Trophoblast cell (in vitro differentiated cells and primary cell): Measurements from ENCODE around the gene OR7G1.
A peak's percentile ranks its signal among the peaks of the same experiment; 100 is the strongest.

Experiments used
- DNase-seq, 2 donors: peaks; one replicate each; pipeline ENCODE4 v3.0.0-alpha.2; 2016
- H2AFZ ChIP-seq: 2 replicates; pipeline ENCODE4 v1.6.1; 2013; ENCODE audit warnings: low read length, moderate library complexity, mild to moderate bottlenecking; ENCODE audit not compliant: insufficient read depth, poor library complexity
- H2AK5ac ChIP-seq: 2 replicates; pipeline ENCODE4 v1.6.1; 2013; ENCODE audit warnings: mild to moderate bottlenecking, low read length
- H2BK120ac ChIP-seq: 2 replicates; pipeline ENCODE4 v1.6.1; 2013; ENCODE audit warnings: low read length, mild to moderate bottlenecking, moderate library complexity; ENCODE audit not compliant: insufficient read depth, poor library complexity
- H2BK12ac ChIP-seq: 2 replicates; pipeline ENCODE4 v1.6.1; 2013; ENCODE audit warnings: mild to moderate bottlenecking, low read length, moderate library complexity
- H2BK5ac ChIP-seq: 2 replicates; pipeline ENCODE4 v1.6.1; 2013; ENCODE audit warnings: low read length, low read depth, moderate library complexity, mild to moderate bottlenecking; ENCODE audit not compliant: poor library complexity
- H3K14ac ChIP-seq: 2 replicates; pipeline ENCODE4 v1.6.1; 2013; ENCODE audit warnings: mild to moderate bottlenecking, low read length
- H3K18ac ChIP-seq: 2 replicates; pipeline ENCODE4 v1.6.1; 2013; ENCODE audit warnings: mild to moderate bottlenecking, low read length
- H3K23ac ChIP-seq: 2 replicates; pipeline ENCODE4 v1.6.1; 2013; ENCODE audit warnings: low read length
- H3K27ac ChIP-seq: 2 replicates; pipeline ENCODE4 v1.5.1; 2013; ENCODE audit warnings: low read depth, mild to moderate bottlenecking, inconsistent platforms, low read length, moderate library complexity
- H3K27me3 ChIP-seq: 2 replicates; pipeline ENCODE4 v1.6.1; 2013; ENCODE audit warnings: inconsistent platforms, mild to moderate bottlenecking, low read length, moderate library complexity; ENCODE audit not compliant: insufficient read depth
- H3K36me3 ChIP-seq, 2 experiments: 1 replicate in 1 of 2; 2 replicates in 1 of 2; pipeline ENCODE4 v1.6.1; 2013; ENCODE audit warnings: low read length in 2 of 2, mild to moderate bottlenecking in 2 of 2, moderate library complexity in 1 of 2; ENCODE audit not compliant: insufficient read depth in 2 of 2, control insufficient read depth in 1 of 2
- H3K4ac ChIP-seq: 2 replicates; pipeline ENCODE4 v1.6.1; 2013; ENCODE audit warnings: low read depth, mild to moderate bottlenecking, low read length, moderate library complexity
- H3K4me1 ChIP-seq, 2 experiments: 1 replicate in 1 of 2; 2 replicates in 1 of 2; pipeline ENCODE4 v1.6.1; 2013; ENCODE audit warnings: low read length in 2 of 2, mild to moderate bottlenecking in 2 of 2, moderate library complexity in 1 of 2; ENCODE audit not compliant: insufficient read depth in 2 of 2, control insufficient read depth in 1 of 2
- H3K4me2 ChIP-seq: 2 replicates; pipeline ENCODE4 v1.6.1; 2013; ENCODE audit warnings: inconsistent platforms, mild to moderate bottlenecking, low read length, moderate library complexity
- H3K4me3 ChIP-seq: 2 replicates; pipeline ENCODE4 v1.5.1; 2013; ENCODE audit warnings: mild to moderate bottlenecking, low read depth, low read length, inconsistent platforms
- H3K79me1 ChIP-seq: one replicate; pipeline ENCODE4 v1.6.1; 2013; ENCODE audit warnings: low read length
- H3K79me2 ChIP-seq: 2 replicates; pipeline ENCODE4 v1.6.1; 2013; ENCODE audit warnings: low read length, mild to moderate bottlenecking; ENCODE audit not compliant: control insufficient read depth, insufficient read depth, poor library complexity
- H3K9ac ChIP-seq: 2 replicates; pipeline ENCODE4 v1.6.1; 2013; ENCODE audit warnings: mild to moderate bottlenecking, low read length
- H3K9me3 ChIP-seq: 2 replicates; pipeline ENCODE4 v1.6.1; 2013; ENCODE audit warnings: low read depth, mild to moderate bottlenecking, control low read depth, inconsistent platforms, low read length; ENCODE audit not compliant: insufficient read depth
- H4K12ac ChIP-seq: 2 replicates; pipeline ENCODE4 v1.6.1; 2013; ENCODE audit warnings: low read depth, mild to moderate bottlenecking, low read length, moderate library complexity
- H4K8ac ChIP-seq: 2 replicates; pipeline ENCODE4 v1.6.1; 2013; ENCODE audit warnings: low read depth, mild to moderate bottlenecking, low read length, moderate library complexity
- H4K91ac ChIP-seq: one replicate; pipeline ENCODE4 v1.6.1; 2013; ENCODE audit warnings: low read depth, mild to moderate bottlenecking, low read length, moderate library complexity
- WGBS: extraction: QIAGEN DNeasy Blood & Tissue Kit; methylation state at CpG from one replicate; pipeline ENCODE4 v1.1.7; 2013; ENCODE audit warnings: missing lambda C conversion rate; ENCODE audit not compliant: insufficient read length, insufficient coverage; ENCODE audit errors: extremely low coverage; 5-methylcytosine and 5-hydroxymethylcytosine counted together

Gene OR7G1

DNA sequence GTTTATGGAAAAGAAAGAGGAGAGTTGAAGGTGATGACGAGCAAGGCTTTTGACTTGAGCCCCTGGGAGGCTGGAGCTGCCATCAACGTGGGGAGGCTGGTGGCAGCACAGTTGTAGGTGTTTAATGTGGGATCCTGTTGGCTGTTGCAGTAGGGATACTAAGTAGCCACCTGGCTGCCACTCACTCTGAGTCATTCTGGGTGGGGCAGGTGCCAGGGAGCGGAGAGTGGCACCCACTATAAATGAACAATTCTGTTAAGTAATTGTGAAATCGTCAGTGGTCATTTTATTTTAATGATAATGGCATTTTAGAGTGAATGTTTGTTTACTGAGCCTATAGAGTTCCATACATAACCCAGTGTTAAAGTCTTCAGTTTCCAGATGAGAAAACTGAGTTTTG lies 34.4 kb upstream of the OR7G1 start:
- Histone ChIP-seq H3K79me1 (no peaks in the 10 kb centered on the region), H3K4me3 (no peak overlapping the region), H3K9me3 (peaks cover 9% of the 10 kb centered on the region), H3K14ac (no peak overlapping the region), H2BK12ac (no peak overlapping the region), H2AK5ac (no peak overlapping the region), H4K91ac (no peak overlapping the region), H3K36me3 (peaks cover 15 to 17% of the 10 kb centered on the region in 2 experiments), H3K4me2 (no peak overlapping the region), H2AFZ (no peak overlapping the region), H4K8ac (no peak overlapping the region), H3K18ac (no peak overlapping the region), H2BK120ac (no peak overlapping the region), H3K79me2 (peaks cover 9% of the 10 kb centered on the region), H3K9ac (no peak overlapping the region), H4K12ac (no peak overlapping the region), H3K23ac (no peak overlapping the region), H2BK5ac (no peak overlapping the region), H3K4me1 (no peaks in the 10 kb centered on the region), H3K27ac (no peak overlapping the region), H3K27me3 (no peaks in the 10 kb centered on the region), H3K4ac (peak overlapping the region; percentile 81)
- WGBS, result no CpG with 5 or more reads among the region's 4 CpGs
- no peak for DNase-seq

DNA sequence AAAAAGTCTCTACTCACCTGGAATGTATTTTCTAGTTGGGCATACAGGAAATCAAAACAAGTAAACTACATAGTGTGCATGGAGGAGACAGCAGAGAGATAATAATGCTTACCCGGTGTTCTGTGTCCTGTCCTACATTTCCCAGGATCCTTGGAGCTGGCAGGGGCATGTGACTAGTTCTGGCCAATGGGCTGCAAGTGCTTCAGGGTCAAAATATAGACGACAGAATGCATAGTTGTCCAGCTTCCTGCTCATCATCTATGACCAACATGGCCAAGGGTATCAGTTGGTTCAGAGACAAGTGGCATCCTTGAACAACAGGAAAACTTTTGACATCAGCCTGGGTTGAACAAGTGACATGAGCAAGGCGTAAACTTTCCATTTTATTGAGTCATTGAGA lies 33.1 kb upstream of the OR7G1 start:
- Histone ChIP-seq H3K4me1 (no peaks in the 10 kb centered on the region), H3K4me3 (no peak overlapping the region), H3K23ac (no peak overlapping the region), H2AK5ac (no peak overlapping the region), H3K27ac (no peak overlapping the region), H3K14ac (no peak overlapping the region), H3K27me3 (no peaks in the 10 kb centered on the region), H3K9ac (no peak overlapping the region), H3K79me2 (peaks cover 8% of the 10 kb centered on the region), H4K91ac (no peak overlapping the region), H4K12ac (no peak overlapping the region), H2AFZ (no peak overlapping the region), H2BK12ac (no peak overlapping the region), H3K4ac (peak overlapping the region; percentile 76), H3K36me3 (peaks cover 15 to 17% of the 10 kb centered on the region in 2 experiments), H3K4me2 (no peak overlapping the region), H2BK120ac (no peak overlapping the region), H2BK5ac (no peak overlapping the region), H3K18ac (no peak overlapping the region), H4K8ac (no peak overlapping the region), H3K9me3 (peaks cover 8% of the 10 kb centered on the region), H3K79me1 (no peaks in the 10 kb centered on the region)
- no peak for DNase-seq
- WGBS, result no CpG with 5 or more reads among the region's 3 CpGs

DNA sequence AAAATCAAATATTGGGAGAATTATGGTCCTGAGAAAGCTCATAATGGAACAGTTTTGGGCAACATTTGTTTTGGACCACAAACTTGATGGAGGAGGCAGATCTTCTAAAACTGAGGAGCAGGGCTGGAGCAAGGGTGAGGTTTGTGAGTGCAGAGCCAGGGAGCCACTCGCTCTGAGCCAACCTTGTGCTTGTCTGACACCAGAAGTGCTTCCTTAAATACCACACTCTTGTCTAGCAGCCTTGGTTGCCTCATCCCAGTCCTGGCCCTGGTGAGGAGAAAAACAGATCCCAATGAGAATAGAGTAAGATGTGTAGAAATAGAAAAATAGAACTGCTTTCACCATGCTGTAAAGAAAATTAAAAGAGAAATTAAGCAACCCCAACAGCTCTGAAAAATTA lies 31.3 kb upstream of the OR7G1 start:
- no peaks in the 10 kb centered on the region for H3K79me1 ChIP-seq
- H2BK5ac ChIP-seq, result no peak overlapping the region
- H3K4me1 ChIP-seq, result no peaks in the 10 kb centered on the region
- no peak overlapping the region for H3K9ac ChIP-seq
- peak overlapping the region; percentile 53 for H3K4ac ChIP-seq
- no peak overlapping the region for H3K18ac ChIP-seq
- H3K27ac ChIP-seq, result no peak overlapping the region
- H2BK12ac ChIP-seq, result no peak overlapping the region
- DNase-seq, result no peak
- no peak overlapping the region for H3K4me2 ChIP-seq
- H2AFZ ChIP-seq, result no peak overlapping the region
- no peaks in the 10 kb centered on the region for H3K27me3 ChIP-seq
- H2BK120ac ChIP-seq, result no peak overlapping the region
- H3K14ac ChIP-seq, result no peak overlapping the region
- H3K36me3 ChIP-seq, result peaks cover 7 to 10% of the 10 kb centered on the region in 2 experiments
- H3K4me3 ChIP-seq, result no peak overlapping the region
- H2AK5ac ChIP-seq, result no peak overlapping the region
- H3K9me3 ChIP-seq, result peaks cover 4% of the 10 kb centered on the region
- H4K8ac ChIP-seq, result no peak overlapping the region
- no CpG with 5 or more reads among the region's 1 CpG for WGBS
- H3K79me2 ChIP-seq, result peaks cover 7% of the 10 kb centered on the region
- H4K12ac ChIP-seq, result no peak overlapping the region
- no peak overlapping the region for H3K23ac ChIP-seq
- H4K91ac ChIP-seq, result no peak overlapping the region

DNA sequence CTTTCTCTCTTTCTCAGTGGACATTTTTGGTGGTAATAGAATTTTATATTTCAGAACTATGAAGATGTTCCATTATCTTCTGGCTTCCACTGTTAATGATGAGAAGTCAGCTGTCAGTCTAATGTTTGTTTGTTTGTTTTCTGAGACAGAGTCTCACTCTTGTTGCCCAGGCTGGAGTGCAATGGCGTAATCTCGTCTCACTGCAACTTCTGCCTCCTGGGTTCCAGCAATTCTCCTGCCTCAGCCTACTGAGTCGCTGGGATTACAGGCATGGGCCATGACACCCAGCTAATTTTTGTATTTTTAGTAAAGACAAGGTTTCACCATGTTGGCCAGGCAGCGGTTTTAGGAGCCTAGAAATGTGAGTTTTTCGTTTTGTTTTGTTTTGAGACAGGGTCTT lies 29.4 kb upstream of the OR7G1 start:
- H2BK12ac ChIP-seq, result no peak overlapping the region
- H3K9ac ChIP-seq, result no peak overlapping the region
- no peak overlapping the region for H2BK120ac ChIP-seq
- no peak overlapping the region for H4K12ac ChIP-seq
- no peak for DNase-seq
- no peak overlapping the region for H3K27ac ChIP-seq
- H3K4me2 ChIP-seq, result no peak overlapping the region
- H3K9me3 ChIP-seq, result peaks cover 4% of the 10 kb centered on the region
- H3K27me3 ChIP-seq, result no peaks in the 10 kb centered on the region
- WGBS, result no CpG with 5 or more reads among the region's 5 CpGs
- H2AFZ ChIP-seq, result no peak overlapping the region
- H3K4ac ChIP-seq, result peak overlapping the region; percentile 19
- peaks cover 8 to 10% of the 10 kb centered on the region in 2 experiments for H3K36me3 ChIP-seq
- no peaks in the 10 kb centered on the region for H3K4me1 ChIP-seq
- H2BK5ac ChIP-seq, result no peak overlapping the region
- no peak overlapping the region for H3K4me3 ChIP-seq
- H4K8ac ChIP-seq, result no peak overlapping the region
- H3K14ac ChIP-seq, result no peak overlapping the region
- H3K79me1 ChIP-seq, result peaks cover 4% of the 10 kb centered on the region
- no peak overlapping the region for H4K91ac ChIP-seq
- H2AK5ac ChIP-seq, result no peak overlapping the region
- H3K23ac ChIP-seq, result no peak overlapping the region
- peaks cover 15% of the 10 kb centered on the region for H3K79me2 ChIP-seq
- no peak overlapping the region for H3K18ac ChIP-seq
